HG03196 (cell line): Measurements from ENCODE around the gene SRRD.
"Not testable (repeated sequence)": the region's sequence is repeated elsewhere in the genome, so short reads cannot be mapped to it uniquely, and the experiment has no call there.

Source experiments
- ATAC-seq: cut with Tn5 transposase; IDR thresholded peaks from one replicate; pipeline ENCODE4 v1.9.1; 2021; ENCODE audit not compliant: unreplicated experiment

The SRRD gene

DNA sequence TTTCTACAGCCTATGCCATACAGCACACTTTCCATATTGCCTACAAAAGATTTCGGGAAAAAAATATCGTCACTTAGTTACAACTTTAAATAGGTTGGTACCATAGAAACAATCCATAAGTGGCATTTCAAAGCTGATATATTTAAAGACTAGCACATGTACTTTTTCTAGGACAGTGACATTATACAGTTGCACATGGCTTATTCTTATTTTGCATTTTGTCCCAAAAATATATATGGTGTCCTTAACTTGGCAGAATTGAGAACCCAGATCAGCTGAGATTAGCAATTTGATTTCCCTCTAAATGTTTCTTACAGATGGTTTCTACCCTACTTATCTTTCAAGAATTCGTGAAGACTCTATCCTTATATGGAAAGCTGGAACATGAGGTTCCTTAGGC is 32.3 kb downstream of the SRRD start:
- ATAC-seq = no peak

DNA sequence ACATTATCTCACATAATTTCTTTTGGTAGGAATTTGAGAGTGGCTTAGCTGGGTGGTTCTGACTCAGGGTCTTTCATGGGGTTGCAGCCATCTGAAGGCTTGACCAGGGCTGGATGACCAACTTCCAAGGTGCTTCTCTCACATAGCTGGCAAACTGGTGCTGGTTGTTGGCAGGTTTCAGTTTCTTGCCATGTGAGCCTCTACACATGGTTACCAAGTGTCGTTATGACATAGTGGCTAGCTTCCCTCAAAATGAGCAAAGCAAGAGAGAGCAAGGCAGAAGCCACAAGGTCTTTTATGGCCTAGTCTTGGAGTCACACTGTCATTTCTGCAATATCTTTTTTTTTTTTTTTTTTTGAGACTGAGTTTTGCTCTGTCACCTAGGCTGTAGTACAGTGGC is 32.8 kb downstream of the SRRD start:
- no peak for ATAC-seq

DNA sequence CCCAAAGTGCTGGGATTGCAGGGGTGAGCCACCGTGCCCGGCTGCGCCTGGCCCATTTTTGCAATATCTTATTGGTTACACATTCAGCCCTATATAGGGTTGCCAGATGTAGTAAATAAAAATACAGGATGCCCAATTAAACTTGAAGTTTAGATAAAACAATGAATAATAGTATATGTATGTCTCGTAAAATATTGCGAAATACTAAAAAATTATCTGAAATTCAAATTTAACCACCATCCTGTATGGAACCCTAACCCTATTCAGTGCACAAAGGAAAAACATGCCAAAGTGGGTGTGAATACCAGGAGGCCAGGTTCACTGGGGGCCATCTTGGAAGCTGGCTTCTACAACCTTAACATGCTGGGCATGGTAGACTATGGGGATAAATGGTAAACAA is 33.8 kb downstream of the SRRD start:
- ATAC-seq = no peak

DNA sequence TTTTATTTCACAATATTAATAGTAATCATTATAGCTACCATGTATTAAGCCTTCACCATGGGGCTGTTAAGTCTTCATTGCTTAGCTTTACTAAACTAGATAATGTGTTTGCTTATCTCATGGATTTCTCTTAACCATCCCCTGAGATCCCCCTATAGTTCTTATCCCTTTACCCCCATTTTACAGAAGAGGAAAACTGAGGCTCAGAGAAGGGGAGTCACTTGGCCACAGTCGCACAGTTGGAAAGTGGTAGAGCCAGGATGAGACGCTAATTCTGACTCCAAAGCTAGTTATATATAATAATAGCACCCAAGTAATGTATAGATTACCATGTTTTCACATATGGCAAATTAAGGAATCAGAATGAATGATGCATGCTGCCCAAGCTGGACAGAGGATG is 38.3 kb downstream of the SRRD start:
- ATAC-seq = no peak

DNA sequence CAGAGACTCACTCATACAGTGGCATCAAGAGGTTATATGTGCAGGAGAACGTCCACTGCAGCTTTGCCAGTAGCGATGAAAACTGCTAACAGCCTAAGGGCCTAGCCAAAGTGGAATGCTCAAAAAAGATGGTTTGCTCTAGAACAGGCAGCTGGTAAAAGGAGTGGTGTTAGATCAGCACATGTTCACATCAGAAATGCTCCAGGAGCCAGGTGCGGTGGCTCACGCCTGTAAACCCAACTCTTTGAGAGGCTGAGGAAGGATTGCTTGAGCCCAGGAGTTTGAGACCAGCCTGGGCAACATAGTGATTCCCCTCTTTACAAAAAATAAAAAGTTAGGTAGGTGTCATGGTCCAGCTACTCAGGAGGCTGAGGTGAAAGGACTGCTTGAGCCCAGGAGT is 38.9 kb downstream of the SRRD start:
- ATAC-seq = no peak

DNA sequence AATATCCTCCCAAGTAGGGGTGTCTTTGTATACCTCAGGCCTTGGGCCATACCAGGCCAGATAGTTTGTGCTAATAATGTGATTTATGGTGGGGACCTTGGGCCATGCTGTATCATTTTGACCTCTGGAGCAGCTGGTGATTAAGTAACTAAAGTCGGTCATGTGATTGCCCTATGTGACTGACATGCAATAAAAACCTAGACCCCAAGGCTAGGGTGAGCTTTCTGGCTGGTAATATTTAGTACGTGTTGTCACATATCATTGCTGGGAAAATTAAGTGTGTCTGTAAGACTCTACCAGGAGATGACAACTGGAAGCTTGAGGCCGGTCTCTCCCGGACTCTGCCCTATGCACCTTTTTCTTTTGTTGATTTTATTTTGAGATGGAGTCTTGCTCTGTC is 41.2 kb downstream of the SRRD start:
- ATAC-seq = no peak

DNA sequence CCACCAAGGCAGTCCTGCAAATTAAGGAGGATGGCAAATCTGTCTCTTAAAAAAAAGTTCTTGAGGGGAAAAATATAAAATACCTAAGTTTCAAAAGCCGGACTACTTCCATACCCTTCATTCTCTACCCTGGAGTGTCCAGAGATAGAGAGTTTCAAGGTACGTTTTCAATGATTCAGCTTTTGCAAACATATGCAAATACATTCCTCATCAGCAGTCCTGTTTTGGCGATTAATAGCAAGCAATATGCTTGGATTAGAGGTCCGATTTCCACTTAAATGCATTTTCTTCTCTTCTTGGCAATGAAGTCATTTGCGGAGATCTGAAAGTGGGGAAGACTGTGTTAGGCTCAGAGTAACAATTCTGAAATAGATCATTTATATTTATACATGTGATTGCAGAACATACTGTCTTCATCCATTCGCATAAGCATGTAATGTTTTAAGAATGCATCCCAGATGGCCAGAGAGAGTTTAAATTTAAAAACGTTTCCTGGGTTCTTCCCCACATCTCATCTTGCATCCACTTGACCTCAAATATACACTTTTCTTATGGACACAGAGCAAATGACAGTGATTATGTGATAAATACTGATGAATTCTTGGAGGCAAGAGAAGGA is 42.4 kb downstream of the SRRD start:
- no peak for ATAC-seq

DNA sequence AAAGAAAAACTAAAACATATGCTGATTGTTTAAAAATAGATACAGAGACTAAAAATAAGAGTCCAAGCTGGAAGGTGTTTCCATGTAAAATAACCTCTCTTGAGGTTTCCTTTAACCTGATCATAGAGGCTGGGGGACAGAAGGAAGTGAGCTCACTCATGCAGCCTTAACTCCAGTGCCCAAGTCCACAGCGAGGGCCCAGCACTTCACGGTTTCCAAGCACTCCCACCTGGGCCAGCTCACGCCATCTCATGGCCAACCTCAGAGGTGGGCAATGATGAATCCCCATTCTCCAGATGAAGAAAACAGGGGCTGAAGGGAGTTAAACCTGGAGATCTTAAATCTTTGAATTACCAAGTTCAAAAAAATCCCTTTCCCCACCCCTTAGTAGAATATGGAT is 43.5 kb downstream of the SRRD start:
- ATAC-seq = no peak

DNA sequence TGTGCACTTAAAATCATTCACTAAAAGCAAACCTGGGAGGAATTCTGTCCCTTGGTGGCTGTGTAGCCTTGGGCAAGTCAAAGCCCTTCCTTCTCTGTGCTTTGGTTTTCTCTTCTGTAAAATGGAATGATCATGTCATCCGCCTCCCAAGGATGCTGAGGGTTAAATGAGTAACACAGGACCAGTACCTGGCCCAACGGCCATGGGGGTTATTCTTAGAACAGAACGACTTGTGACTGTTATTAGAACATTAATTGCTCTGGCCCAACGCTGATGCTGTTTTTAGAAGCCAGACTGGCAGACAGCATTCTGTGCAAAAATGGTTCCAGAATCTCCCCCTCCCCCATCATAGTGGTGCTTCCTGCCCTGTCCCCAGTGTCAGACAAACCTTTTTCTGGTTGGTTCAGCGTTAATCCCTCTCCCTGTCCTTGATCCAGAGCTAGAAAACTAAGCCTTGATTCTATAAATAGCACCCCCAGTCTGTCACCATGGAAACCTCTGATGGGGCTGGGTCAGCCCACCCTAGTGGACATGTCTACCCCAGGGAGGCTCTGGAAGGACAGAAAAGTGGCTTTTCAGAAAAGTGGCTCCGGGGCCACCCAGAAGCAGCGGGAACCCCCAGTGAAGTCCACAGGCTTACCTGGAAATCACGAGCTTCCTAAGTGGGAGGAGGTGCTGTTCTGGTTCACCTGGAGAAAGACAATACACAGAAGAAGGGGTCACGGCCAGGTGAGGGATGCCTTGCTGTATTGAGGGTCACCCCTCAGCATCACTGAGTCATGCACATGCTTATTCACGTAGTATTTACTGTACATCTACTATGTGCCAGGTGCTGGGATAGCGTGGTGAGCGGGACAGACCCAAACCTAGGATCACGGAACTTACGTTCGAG is 44.1 kb downstream of the SRRD start:
- ATAC-seq = no peak

DNA sequence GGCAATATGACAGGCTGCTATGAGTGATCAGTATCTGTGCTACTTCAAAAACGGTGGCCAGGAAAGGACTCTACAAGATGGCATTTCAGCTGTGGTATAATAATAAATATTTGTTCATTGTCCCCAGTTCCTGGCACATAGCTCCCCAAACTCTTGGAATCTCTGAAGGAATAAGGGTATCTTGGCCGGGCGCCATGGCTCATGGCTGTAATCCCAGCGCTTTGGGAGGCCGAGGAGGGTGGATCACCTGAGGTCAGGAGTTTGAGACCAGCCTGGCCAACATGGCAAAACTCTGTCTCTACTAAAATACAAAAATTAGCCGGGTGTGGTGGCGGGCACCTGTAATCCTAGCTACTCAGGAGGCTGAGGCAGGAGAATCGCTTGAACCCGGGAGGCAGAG is 44.8 kb downstream of the SRRD start:
- ATAC-seq = not testable (repeated sequence)

DNA sequence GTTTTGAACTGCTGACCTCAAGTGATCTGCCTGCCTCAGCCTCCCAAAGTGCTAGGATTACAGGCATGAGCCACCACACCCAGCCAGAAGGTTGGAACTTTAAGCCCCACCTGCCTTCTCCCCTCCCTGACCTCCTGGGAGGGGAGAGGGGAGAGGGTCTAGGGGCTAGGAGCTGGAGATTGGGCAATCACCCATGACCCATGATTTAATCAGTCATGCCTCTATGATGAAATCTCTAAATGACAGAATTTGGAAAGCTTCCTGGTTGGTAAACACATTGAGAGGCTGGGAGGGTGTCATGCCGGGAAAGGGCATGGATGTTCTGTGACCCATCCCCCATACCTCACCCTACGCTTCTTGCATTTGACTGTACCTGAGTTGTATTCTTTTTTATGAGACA is 45.7 kb downstream of the SRRD start:
- ATAC-seq = no peak

DNA sequence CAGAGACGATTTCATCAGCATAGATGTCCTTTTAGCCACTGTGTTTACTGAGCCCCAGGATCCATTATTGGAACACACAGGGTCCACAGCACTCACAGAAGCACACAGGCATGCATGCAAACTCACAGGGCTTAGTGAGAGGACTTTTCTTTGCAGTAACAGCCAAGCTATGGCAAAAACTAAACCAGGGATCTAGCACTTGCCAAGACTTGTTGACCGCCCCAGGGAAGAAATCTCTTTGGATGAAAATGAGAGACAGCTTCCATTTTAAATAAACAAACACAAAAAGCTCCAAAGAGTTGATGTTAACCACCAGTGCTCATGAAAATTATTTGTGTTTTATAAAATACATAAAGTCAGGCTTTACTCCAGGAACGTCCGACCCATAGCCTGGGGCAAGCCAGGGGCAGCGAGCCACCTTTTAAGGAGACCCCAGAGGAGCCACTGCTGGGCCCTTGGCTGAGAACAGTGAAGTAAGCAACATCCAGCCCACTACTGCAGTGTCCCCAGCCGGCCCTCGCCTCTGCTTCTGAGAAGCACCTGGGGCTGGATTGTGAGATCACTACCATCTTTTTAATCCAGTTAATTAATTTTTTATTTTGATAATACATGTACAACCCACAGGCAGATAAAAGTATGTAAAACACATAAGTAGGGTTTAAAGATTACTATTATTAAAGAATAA is 50.6 kb downstream of the SRRD start:
- no peak for ATAC-seq

DNA sequence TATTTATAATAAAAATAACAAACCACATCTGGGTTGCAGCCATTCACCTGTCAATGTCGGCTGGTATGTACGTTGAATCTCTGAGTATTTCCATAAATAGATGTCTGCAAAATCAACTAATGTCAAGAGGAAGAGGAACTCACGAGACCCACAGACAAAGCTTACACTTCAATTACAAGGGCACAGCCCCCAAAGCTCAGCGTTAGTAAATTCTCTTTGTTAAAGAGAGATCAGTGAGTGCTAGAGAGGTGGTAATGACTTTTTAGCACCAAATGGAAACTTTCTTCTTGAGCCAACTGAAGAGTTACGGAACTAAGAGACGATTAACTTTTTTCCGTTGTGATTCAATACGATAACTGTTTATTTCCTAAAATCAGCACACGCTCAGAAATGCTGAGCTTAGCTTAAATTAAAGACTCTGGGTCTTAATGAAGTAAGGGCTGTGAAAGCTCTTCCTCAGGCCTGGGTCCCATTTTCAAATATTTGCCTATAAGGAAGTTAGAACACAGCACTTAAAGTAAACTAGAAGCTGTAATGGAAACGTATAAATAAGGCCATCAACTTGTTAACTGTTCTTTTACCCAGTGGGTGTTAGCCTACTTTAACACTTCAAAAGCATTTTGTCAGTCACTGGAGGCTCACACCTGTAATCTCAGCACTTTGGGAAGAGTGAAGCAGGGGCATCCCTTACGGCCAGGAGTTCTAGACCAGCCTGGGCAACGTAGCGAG is 51.4 kb downstream of the SRRD start:
- no peak for ATAC-seq

DNA sequence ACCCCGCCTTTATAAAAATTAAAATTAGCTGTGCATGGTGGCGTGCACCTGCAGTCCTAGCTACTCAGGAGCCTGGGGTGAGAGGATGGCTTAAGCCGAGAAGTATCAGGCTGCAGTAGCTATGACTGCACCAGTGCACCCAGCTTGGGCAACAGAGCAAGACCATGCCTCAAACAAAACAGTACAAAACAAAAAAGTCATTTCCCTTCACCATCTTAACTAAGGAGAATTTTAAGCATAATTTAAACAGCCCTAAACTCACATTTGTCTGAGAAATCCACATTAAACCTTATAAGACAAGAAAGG is 51.9 kb downstream of the SRRD start:
- ATAC-seq = no peak

DNA sequence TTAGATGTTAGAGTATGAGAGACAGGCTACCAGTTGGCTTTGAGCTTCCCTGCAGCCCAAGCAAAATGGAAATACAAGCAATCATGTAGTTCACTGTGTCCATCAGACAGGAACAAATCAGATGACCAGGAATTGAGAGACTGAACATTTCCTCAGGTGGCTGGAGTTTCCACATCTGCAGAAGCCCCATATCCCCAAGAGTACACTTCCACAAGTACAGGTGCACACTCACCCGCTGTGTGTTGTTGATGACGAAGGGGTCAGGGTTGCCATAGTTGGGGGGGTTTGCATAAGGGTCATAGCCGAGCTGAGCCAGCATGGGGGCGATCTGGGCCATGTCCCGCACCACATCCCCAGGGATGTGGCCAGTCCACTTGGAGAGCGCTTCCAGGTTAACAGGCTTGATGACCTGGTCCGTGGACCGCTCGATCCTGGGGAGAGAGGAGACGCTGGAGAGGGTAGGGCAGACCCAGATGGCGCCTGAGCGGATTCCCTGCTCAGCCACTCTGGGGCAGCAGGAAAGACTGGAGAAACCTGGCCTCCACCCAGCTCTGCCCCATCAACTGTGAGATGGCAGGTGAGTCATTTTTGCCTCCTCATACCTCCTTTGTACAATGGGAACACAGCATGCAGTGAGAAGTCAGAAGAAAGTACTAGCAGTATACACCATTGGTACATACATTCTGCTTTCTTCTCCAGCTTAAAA is 52.5 kb downstream of the SRRD start:
- no peak for ATAC-seq

DNA sequence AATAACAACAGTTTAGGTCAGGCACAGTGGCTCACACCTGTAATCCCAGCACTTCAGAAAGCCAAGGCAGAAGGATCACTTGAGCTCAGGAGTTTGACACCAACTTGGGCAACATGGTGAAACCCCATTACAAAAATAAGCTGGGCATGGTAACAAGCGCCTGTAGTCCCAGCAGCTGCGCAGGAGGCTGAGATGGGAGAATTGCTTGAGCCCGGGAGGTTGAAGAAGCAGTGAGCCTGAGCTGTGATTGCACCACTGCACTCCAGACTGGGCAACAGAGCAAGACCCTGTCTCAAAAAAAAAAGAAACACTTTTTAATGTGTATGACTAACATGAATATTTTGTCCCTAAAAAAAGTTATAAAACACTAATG is 53.1 kb downstream of the SRRD start:
- no peak for ATAC-seq

DNA sequence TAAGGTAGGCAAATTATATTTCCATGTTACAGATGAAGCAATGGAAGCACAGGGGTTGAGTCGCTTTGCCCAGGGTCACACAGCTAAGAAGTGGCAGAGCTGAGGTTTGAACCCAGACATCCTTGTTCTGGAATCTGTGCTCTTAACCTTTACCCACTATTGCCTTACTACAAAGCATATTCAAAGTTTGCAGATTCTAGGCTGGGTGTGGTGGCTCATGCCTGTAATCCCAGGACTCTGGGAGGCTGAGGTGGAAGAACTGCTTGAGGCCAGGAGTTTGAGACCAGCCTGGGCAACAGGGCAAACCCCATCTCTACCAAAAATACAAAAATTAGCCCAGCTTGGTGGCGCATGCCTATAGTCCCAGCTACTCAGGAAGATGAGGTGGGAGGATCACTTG is 56.4 kb downstream of the SRRD start:
- no peak for ATAC-seq

DNA sequence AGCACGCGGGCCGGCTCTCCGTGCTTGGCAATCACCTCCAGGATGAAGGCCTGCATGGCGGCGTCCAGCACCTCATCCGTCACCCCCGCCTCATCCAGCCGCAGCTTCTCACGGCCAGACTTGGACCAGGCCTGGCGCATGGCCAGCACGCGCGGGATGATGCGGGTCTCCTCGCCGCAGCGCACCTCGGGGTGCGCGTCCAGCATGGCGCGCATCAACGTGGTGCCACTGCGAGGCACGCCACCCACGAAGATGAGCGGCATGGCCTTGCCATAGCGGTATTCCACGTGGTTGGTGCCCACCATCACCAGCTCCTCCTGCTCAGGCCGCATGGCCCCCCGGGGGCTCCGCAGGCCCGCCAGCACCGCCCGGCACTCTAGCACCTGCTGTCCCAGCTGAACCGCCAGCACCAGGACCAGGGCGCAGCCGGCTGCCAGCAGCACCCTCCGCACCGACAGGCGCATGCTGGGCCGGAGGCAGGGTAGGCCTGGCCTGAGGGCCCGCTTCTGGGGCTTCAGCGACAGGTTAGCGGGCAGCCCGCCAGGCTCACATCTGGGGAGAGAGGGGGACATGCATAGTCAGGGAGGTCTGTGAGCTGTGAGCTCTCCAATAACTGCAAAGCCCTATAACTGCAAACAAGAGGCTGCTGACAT is 57.6 kb downstream of the SRRD start:
- ATAC-seq = no peak

DNA sequence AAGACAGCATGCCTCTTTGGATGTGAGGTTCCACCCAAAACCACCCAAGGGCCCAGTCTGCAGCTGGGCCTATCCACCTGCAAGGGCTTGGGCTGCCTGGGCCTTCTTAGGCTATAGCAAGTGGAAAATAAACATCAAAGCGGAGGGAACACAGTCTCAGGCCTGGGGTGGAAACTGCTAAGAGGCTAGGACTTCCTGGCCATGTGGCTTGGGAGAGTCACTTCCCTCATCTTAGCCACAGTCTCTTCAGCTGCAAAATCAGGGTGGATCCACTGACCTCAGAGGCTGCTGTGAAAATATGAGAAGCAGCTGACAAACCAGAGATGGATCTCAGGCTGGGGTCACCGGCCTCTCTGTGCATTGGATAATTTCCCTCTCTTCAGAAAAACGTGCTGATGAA is 59.2 kb downstream of the SRRD start:
- ATAC-seq = no peak
